Karpas-422 (cell line): ENCODE measurements around the gene HIP1R. TPM values are rescaled to one million over a fixed set of nuclear protein-coding genes. Genes with fewer than 3 reads are reported as not detected.

ENCODE experiments used
- DNase-seq: peaks from one replicate; pipeline ENCODE4 v3.0.0-alpha.2; 2015
- H2AFZ ChIP-seq: fragments of 200-600 bp; sonication (generic); 2 replicates; pipeline ENCODE4 v1.6.1; 2014; ENCODE audit warnings: antibody characterized with exemption, low read length, mixed read lengths
- H3K27ac ChIP-seq: fragments of 200-600 bp; sonication (generic); 2 replicates; pipeline ENCODE4 v1.5.1; 2014; ENCODE audit warnings: mild to moderate bottlenecking, low read length, moderate library complexity
- H3K27me3 ChIP-seq: fragments of 200-600 bp; sonication (generic); 2 replicates; pipeline ENCODE4 v1.6.1; 2014; ENCODE audit warnings: low read length, mixed read lengths
- H3K36me3 ChIP-seq: fragments of 200-600 bp; sonication (generic); 2 replicates; pipeline ENCODE4 v1.6.1; 2014; ENCODE audit warnings: low read length, mixed read lengths; ENCODE audit not compliant: insufficient read depth
- H3K4me1 ChIP-seq: fragments of 200-600 bp; sonication (generic); 2 replicates; pipeline ENCODE4 v1.6.1; 2014; ENCODE audit warnings: mild to moderate bottlenecking, low read length, mixed read lengths
- H3K4me2 ChIP-seq: fragments of 200-600 bp; sonication (generic); 2 replicates; pipeline ENCODE4 v1.6.1; 2014; ENCODE audit warnings: low read length, low read depth, mild to moderate bottlenecking; ENCODE audit not compliant: poor library complexity, severe bottlenecking
- H3K4me3 ChIP-seq: fragments of 200-600 bp; sonication (generic); 2 replicates; pipeline ENCODE4 v1.5.1; 2014; ENCODE audit warnings: mild to moderate bottlenecking, antibody characterized with exemption, low read length, mixed read lengths
- H3K79me2 ChIP-seq: fragments of 200-600 bp; sonication (generic); 2 replicates; pipeline ENCODE4 v1.6.1; 2014; ENCODE audit warnings: mild to moderate bottlenecking, low read length, mixed read lengths
- H3K9ac ChIP-seq: fragments of 200-600 bp; sonication (generic); 2 replicates; pipeline ENCODE4 v1.6.0; 2014; ENCODE audit warnings: low read length
- H3K9me2 ChIP-seq: fragments of 200-600 bp; sonication (generic), shearing (Covaris generic); replicated peaks from 2 replicates; pipeline ENCODE4 v1.6.0; 2014; ENCODE audit warnings: mild to moderate bottlenecking, low read length, moderate library complexity; ENCODE audit not compliant: insufficient read depth
- H3K9me3 ChIP-seq: fragments of 300-700, 200-600 bp; sonication (generic); 2 replicates; pipeline ENCODE4 v1.6.1; 2014; ENCODE audit warnings: low read length, mixed read lengths
- H4K20me1 ChIP-seq: fragments of 200-600 bp; sonication (generic); 2 replicates; pipeline ENCODE4 v1.6.1; 2014; ENCODE audit warnings: mild to moderate bottlenecking, antibody characterized with exemption, low read length, low read depth; ENCODE audit not compliant: insufficient read depth
- total RNA-seq: library from RNA; depleted of rRNA; stranded (reverse); fragments of >200 nt; shearing (Covaris generic); gene quantifications from 2 replicates; pipeline ENCODE4 v1.2.3, GENCODE V29; 2014; ENCODE audit warnings: low replicate concordance

Gene HIP1R
- total RNA-seq, 1 experiment from 2014 or later = 19.4 TPM

- Histone ChIP-seq H3K27ac (no peak overlapping the region), H2AFZ (peak overlapping the region; percentile 24), H3K9me3 (no peaks in the 10 kb centered on the region), H3K79me2 (no peaks in the 10 kb centered on the region), H3K27me3 (no peaks in the 10 kb centered on the region), H3K4me3 (peak overlapping the region; percentile 82), H3K9ac (peak overlapping the region; percentile 73), H3K36me3 (no peaks in the 10 kb centered on the region), H3K4me2 (peak overlapping the region; percentile 99), H3K4me1 (peaks cover 30% of the 10 kb centered on the region), H3K9me2 (no peaks in the 10 kb centered on the region), H4K20me1 (peaks cover 22% of the 10 kb centered on the region)
- DNase-seq = peak; percentile 67
These were observed 1.0 kb downstream of the HIP1R start for GRCh38 chr12:122836027-122836921.

- Histone ChIP-seq H3K27me3 (no peaks in the 10 kb centered on the region), H3K9ac (no peak overlapping the region), H3K36me3 (no peaks in the 10 kb centered on the region), H3K9me3 (no peaks in the 10 kb centered on the region), H3K4me3 (peak overlapping the region; percentile 82; the same call in 1 of the 2 replicates), H4K20me1 (peaks cover 31% of the 10 kb centered on the region), H3K4me1 (peaks cover 30% of the 10 kb centered on the region), H3K9me2 (no peaks in the 10 kb centered on the region), H3K27ac (no peak overlapping the region), H3K79me2 (no peaks in the 10 kb centered on the region), H2AFZ (no peak overlapping the region), H3K4me2 (peak overlapping the region; percentile 99)
- DNase-seq = no peak
These were observed 2.3 kb downstream of the HIP1R start for GRCh38 chr12:122837306-122838265.

- H3K4me3 ChIP-seq = no peak overlapping the region
- peaks cover 31% of the 10 kb centered on the region for H4K20me1 ChIP-seq
- H3K9ac ChIP-seq = no peak overlapping the region
- no peak overlapping the region for H3K27ac ChIP-seq
- H3K4me1 ChIP-seq = peaks cover 30% of the 10 kb centered on the region
- no peaks in the 10 kb centered on the region for H3K9me3 ChIP-seq
- H2AFZ ChIP-seq = no peak overlapping the region
- H3K27me3 ChIP-seq = no peaks in the 10 kb centered on the region
- no peaks in the 10 kb centered on the region for H3K79me2 ChIP-seq
- DNase-seq = no peak
- H3K4me2 ChIP-seq = no peak overlapping the region
- no peaks in the 10 kb centered on the region for H3K9me2 ChIP-seq
- no peaks in the 10 kb centered on the region for H3K36me3 ChIP-seq
These were observed 3.6 kb downstream of the HIP1R start for GRCh38 chr12:122838841-122839240.

- H3K27ac ChIP-seq = no peak overlapping the region
- no peaks in the 10 kb centered on the region for H3K9me3 ChIP-seq
- H3K4me3 ChIP-seq = no peak overlapping the region
- H3K9me2 ChIP-seq = no peaks in the 10 kb centered on the region
- no peak overlapping the region for H3K4me2 ChIP-seq
- H3K79me2 ChIP-seq = no peaks in the 10 kb centered on the region
- no peak overlapping the region for H3K9ac ChIP-seq
- DNase-seq = no peak
- no peak overlapping the region for H2AFZ ChIP-seq
- H3K36me3 ChIP-seq = no peaks in the 10 kb centered on the region
- H4K20me1 ChIP-seq = peaks cover 31% of the 10 kb centered on the region
- peaks cover 23% of the 10 kb centered on the region for H3K4me1 ChIP-seq
- no peaks in the 10 kb centered on the region for H3K27me3 ChIP-seq
These were observed 4.8 kb downstream of the HIP1R start for GRCh38 chr12:122839907-122840554.

- peaks cover 23% of the 10 kb centered on the region for H3K4me1 ChIP-seq
- no peaks in the 10 kb centered on the region for H3K79me2 ChIP-seq
- H3K4me2 ChIP-seq = no peak overlapping the region
- H3K9me2 ChIP-seq = no peaks in the 10 kb centered on the region
- H3K27ac ChIP-seq = no peak overlapping the region
- no peak overlapping the region for H3K4me3 ChIP-seq
- no peak overlapping the region for H3K9ac ChIP-seq
- H4K20me1 ChIP-seq = peaks cover 31% of the 10 kb centered on the region
- H2AFZ ChIP-seq = no peak overlapping the region
- H3K9me3 ChIP-seq = no peaks in the 10 kb centered on the region
- H3K27me3 ChIP-seq = no peaks in the 10 kb centered on the region
- no peaks in the 10 kb centered on the region for H3K36me3 ChIP-seq
- no peak for DNase-seq
These were observed 5.6 kb downstream of the HIP1R start for GRCh38 chr12:122840580-122841513.

- no peaks in the 10 kb centered on the region for H3K79me2 ChIP-seq
- H3K27me3 ChIP-seq = no peaks in the 10 kb centered on the region
- H3K4me2 ChIP-seq = no peak overlapping the region
- peaks cover 31% of the 10 kb centered on the region for H4K20me1 ChIP-seq
- no peak overlapping the region for H2AFZ ChIP-seq
- no peak overlapping the region for H3K4me3 ChIP-seq
- H3K9ac ChIP-seq = no peak overlapping the region
- H3K27ac ChIP-seq = no peak overlapping the region
- H3K36me3 ChIP-seq = no peaks in the 10 kb centered on the region
- H3K9me2 ChIP-seq = no peaks in the 10 kb centered on the region
- no peaks in the 10 kb centered on the region for H3K9me3 ChIP-seq
- peaks cover 15% of the 10 kb centered on the region for H3K4me1 ChIP-seq
- no peak for DNase-seq
These were observed 6.5 kb downstream of the HIP1R start for GRCh38 chr12:122841544-122842321.
